ENCODE measurements around the gene KIAA0408. TPM values are rescaled to one million over a fixed set of nuclear protein-coding genes. Genes with fewer than 3 reads are reported as not detected.

Gene KIAA0408
- total RNA-seq, 2 donors from 2014 or later = 1.5 to 6.3 TPM

DNA sequence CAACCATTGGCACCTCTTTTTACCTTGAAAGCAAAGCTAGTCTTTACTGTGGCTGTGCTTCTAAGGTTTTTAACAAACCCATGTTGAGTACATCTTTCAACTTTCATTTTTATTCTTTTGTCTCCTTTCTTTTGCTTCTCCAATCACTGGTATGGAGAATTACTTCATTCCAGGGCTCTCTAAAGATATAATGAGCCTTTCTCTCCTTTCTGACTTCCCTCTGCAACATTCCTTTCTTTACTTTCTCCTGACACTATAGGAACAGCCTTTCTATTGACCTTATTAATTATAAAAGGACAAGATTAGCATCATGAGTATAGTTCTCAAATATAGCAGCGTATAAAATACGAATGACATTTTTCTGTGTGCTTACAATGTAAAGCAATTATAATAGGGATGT is 23.1 kb upstream of the KIAA0408 start:
- WGBS = 83% methylated on average over 2 of the region's 2 CpGs
- no peak for DNase-seq (ENCODE audit: low spot score)
- TF ChIP-seq POLR2A (IDR thresholded peaks at IDR 0.05) = no peak
- TF ChIP-seq, protein P1, sequence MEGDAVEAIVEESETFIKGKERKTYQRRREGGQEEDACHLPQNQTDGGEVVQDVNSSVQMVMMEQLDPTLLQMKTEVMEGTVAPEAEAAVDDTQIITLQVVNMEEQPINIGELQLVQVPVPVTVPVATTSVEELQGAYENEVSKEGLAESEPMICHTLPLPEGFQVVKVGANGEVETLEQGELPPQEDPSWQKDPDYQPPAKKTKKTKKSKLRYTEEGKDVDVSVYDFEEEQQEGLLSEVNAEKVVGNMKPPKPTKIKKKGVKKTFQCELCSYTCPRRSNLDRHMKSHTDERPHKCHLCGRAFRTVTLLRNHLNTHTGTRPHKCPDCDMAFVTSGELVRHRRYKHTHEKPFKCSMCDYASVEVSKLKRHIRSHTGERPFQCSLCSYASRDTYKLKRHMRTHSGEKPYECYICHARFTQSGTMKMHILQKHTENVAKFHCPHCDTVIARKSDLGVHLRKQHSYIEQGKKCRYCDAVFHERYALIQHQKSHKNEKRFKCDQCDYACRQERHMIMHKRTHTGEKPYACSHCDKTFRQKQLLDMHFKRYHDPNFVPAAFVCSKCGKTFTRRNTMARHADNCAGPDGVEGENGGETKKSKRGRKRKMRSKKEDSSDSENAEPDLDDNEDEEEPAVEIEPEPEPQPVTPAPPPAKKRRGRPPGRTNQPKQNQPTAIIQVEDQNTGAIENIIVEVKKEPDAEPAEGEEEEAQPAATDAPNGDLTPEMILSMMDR (IDR thresholded peaks at IDR 0.05) = no peak
- no peak for TF ChIP-seq POLR2AphosphoS5 (IDR thresholded peaks at IDR 0.05)
- Histone ChIP-seq H3K4me3 (no peak overlapping the region), H3K9me3 (no peaks in the 10 kb centered on the region), H3K36me3 (no peaks in the 10 kb centered on the region), H3K4me1 (replicated peaks) (no peaks in the 10 kb centered on the region), H3K27ac (no peak overlapping the region), H3K27me3 (replicated peaks; ENCODE audit: insufficient read depth) (no peaks in the 10 kb centered on the region)
- intact Hi-C loops (cut with DNase I) = no loop called here

DNA sequence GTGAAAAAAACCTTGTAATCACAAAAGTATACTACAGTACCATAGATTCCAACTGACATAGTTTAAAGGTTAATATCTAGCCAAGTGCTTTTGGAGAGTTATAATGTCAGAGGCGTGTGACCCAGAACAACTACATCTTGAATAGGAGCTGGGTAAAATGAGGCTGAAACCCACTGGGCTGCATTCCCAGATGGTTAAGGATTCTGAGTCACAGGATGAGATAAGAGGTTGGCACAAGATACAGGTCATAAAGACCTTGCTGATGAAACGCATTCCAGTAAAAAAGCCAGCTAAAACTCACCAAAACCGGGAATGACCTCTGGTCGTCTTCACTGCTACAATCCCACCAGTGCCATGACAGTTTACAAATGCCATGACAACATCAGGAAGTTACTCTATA is 22.4 kb upstream of the KIAA0408 start:
- Histone ChIP-seq H3K9me3 (no peaks in the 10 kb centered on the region), H3K4me1 (replicated peaks) (no peaks in the 10 kb centered on the region), H3K36me3 (no peaks in the 10 kb centered on the region), H3K27ac (no peak overlapping the region), H3K4me3 (no peak overlapping the region), H3K27me3 (replicated peaks; ENCODE audit: insufficient read depth) (no peaks in the 10 kb centered on the region)
- WGBS = 68% methylated on average over 4 of the region's 4 CpGs
- intact Hi-C loops (cut with DNase I) = no loop called here
- TF ChIP-seq POLR2A (IDR thresholded peaks at IDR 0.05) = no peak
- TF ChIP-seq POLR2AphosphoS5 (IDR thresholded peaks at IDR 0.05) = no peak
- TF ChIP-seq, protein P1 (IDR thresholded peaks at IDR 0.05) = no peak
- DNase-seq (ENCODE audit: low spot score) = no peak

DNA sequence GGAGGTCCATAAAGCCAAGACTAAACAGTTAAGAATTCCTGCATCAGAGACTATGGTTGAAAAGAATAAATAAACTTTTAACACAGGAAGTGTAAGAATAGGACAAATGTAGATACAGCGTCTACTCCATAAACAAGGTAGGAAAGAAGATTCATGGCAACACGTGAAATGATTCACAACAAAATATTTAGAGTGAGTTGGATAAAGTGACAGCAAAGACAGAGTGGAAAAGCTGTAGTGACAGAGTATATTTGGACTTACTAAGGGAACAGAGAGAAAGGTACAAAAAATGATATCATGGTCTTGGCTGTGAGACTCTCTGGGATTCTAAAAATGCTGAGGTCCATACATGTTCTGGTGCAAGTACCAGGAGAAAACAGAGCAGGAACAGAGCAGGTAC is 21.9 kb upstream of the KIAA0408 start:
- no peaks in the 10 kb centered on the region for H3K4me1 ChIP-seq (replicated peaks)
- 63% methylated on average over 2 of the region's 2 CpGs for WGBS
- H3K9me3 ChIP-seq = no peaks in the 10 kb centered on the region
- no peaks in the 10 kb centered on the region for H3K36me3 ChIP-seq
- no peak overlapping the region for H3K4me3 ChIP-seq
- TF ChIP-seq, protein P1 (IDR thresholded peaks at IDR 0.05) = no peak
- no peak for TF ChIP-seq POLR2A (IDR thresholded peaks at IDR 0.05)
- TF ChIP-seq POLR2AphosphoS5 (IDR thresholded peaks at IDR 0.05) = no peak
- intact Hi-C loops (cut with DNase I) = no loop called here
- H3K27ac ChIP-seq = no peak overlapping the region
- DNase-seq (ENCODE audit: low spot score) = no peak
- no peaks in the 10 kb centered on the region for H3K27me3 ChIP-seq (replicated peaks; ENCODE audit: insufficient read depth)

DNA sequence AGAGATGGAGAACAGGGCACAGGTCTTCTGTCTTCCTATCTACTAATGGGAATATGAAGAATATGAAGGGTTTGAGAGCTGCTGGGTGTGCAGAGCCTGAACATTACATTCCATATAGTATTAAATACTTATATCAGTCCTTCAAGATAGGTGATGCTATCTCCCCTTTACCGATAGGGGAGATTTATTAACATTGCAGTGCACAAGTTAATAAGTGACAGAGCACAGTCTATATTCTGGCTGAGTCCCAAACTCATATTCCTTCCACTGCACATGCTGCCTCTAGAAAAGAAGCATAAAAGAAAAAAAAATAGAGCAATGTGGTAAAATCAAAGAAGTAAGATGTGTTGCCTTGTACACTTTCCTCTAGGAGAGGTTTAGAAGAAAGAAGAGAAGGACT is 18.5 kb upstream of the KIAA0408 start:
- intact Hi-C loops (cut with DNase I) = no loop called here
- Histone ChIP-seq H3K4me3 (no peak overlapping the region), H3K36me3 (no peaks in the 10 kb centered on the region), H3K4me1 (replicated peaks) (no peaks in the 10 kb centered on the region), H3K27ac (no peak overlapping the region), H3K27me3 (replicated peaks; ENCODE audit: insufficient read depth) (no peaks in the 10 kb centered on the region), H3K9me3 (no peaks in the 10 kb centered on the region)
- DNase-seq (ENCODE audit: low spot score) = no peak
- WGBS = 48% methylated on average over 1 of the region's 1 CpG
- TF ChIP-seq POLR2AphosphoS5 (IDR thresholded peaks at IDR 0.05) = no peak
- TF ChIP-seq, protein P1 (IDR thresholded peaks at IDR 0.05) = no peak
- no peak for TF ChIP-seq POLR2A (IDR thresholded peaks at IDR 0.05)

DNA sequence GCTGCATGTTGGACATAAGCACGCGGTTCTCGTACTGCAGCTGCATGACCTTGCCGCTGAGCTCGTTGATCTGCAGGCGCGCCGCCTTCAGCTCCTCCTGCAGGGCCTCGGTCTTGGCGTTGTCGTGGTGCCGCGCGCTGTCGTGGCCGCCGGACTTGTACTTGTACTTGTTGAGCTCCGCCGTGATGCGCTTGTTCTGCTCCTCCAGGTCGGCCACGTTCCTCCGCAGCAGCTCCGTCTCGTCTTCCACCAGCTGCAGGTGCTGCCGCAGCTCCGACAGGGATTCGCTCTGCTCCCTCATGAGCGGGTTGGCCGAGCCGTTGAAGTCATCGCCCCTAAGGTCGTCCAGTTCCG is 16.6 kb upstream of the KIAA0408 start:
- Histone ChIP-seq H3K4me1 (replicated peaks) (no peaks in the 10 kb centered on the region), H3K27ac (no peak overlapping the region), H3K27me3 (replicated peaks; ENCODE audit: insufficient read depth) (no peaks in the 10 kb centered on the region), H3K36me3 (no peaks in the 10 kb centered on the region), H3K4me3 (no peak overlapping the region), H3K9me3 (no peaks in the 10 kb centered on the region)
- TF ChIP-seq POLR2AphosphoS5 (IDR thresholded peaks at IDR 0.05) (no peak), POLR2A (IDR thresholded peaks at IDR 0.05) (no peak)
- TF ChIP-seq, protein P1 (IDR thresholded peaks at IDR 0.05) = no peak
- DNase-seq (ENCODE audit: low spot score) = no peak
- WGBS = 94% methylated on average over 34 of the region's 34 CpGs
- intact Hi-C loops (cut with DNase I) = no loop called here

Data from prostate gland (tissue), 2 donors.